K562 (cell line): Measurements from ENCODE around the gene GAPDHS. TPM values are rescaled to one million over a fixed set of nuclear protein-coding genes. Genes with fewer than 3 reads are reported as not detected.

Source experiments
- CC2D1A ChIP-seq: fragments of 450-650 bp; IDR thresholded peaks from 2 replicates; pipeline ENCODE4 v1.6.1; 2017; ENCODE audit warnings: mild to moderate bottlenecking
- RBM34 ChIP-seq: fragments of 200-400 bp; formaldehyde crosslinking; IDR thresholded peaks from 2 replicates; pipeline ENCODE4 v1.6.1; 2018; ENCODE audit warnings: low read length, borderline replicate concordance; ENCODE audit not compliant: insufficient read depth
- XRCC3 ChIP-seq: fragments of 450-650 bp; IDR thresholded peaks from 2 replicates; pipeline ENCODE4 v1.6.1; 2017; ENCODE audit warnings: mild to moderate bottlenecking, moderate library complexity
- YY1 ChIP-seq, 3 experiments: IDR thresholded peaks; 2 replicates each; pipeline ENCODE4 v1.6.1; 2011; ENCODE audit warnings: low read length in 2 of 3, mild to moderate bottlenecking in 2 of 3, moderate library complexity in 2 of 3, borderline replicate concordance in 1 of 3, control low read depth in 1 of 3, low read depth in 1 of 3; ENCODE audit not compliant: insufficient read depth in 3 of 3, insufficient replicate concordance in 2 of 3, control insufficient read depth in 1 of 3, insufficient read length in 1 of 3; ENCODE audit errors: extremely low read depth in 1 of 3
- ZBTB7A ChIP-seq: IDR thresholded peaks from 2 replicates; pipeline ENCODE4 v1.6.1; 2011; ENCODE audit warnings: low read depth, mild to moderate bottlenecking, low read length, moderate library complexity, borderline replicate concordance; ENCODE audit not compliant: control insufficient read depth
- ZNF121 ChIP-seq: sonication (generic); formaldehyde crosslinking; conservative IDR thresholded peaks from 2 replicates; pipeline ENCODE4 v1.8.0; 2022; ENCODE audit warnings: missing genetic modification reagents
- ZNF174 ChIP-seq: fragments of 250-450 bp; sonication (Bioruptor Pico); IDR thresholded peaks from 2 replicates; pipeline ENCODE4 v1.4.0; 2020; ENCODE audit warnings: mild to moderate bottlenecking
- polyA plus RNA-seq, 8 experiments: library from polyadenylated mRNA; depleted of rRNA in 4 of 8; stranded (reverse) in 5 of 8; unstranded in 3 of 8; fragments of >200 nt; fragmentation: Nextera tagmentation in 2 of 8; fragmentation: Illumina TruSeq in 1 of 8; extraction: Ambion mirVana in 2 of 8; extraction: Trizol in 1 of 8; gene quantifications; 2 replicates each; pipeline versions ENCODE4 v1.2.1 to v1.2.3, GENCODE V29; 2011 to 2014; ENCODE audit warnings: inconsistent platforms in 1 of 8, missing spikeins in 1 of 8
- total RNA-seq, 7 experiments: library from RNA; depleted of rRNA in 6 of 7; stranded (reverse); fragments of >200 nt in 6 of 7; fragmentation: Illumina TruSeq in 2 of 7; extraction: Trizol in 2 of 7; gene quantifications; 2 replicates each; pipeline versions ENCODE4 v1.2.1 to v1.2.3, GENCODE V29; 2011 to 2021; ENCODE audit warnings: low replicate concordance in 1 of 7
- TF ChIP-seq, protein P1 (sequence below): sonication (generic); formaldehyde crosslinking; IDR thresholded peaks from 2 replicates; pipeline ENCODE4 v1.8.1; 2022; ENCODE audit warnings: missing genetic modification reagents
- TF ChIP-seq, protein P2 (sequence below): sonication (generic); formaldehyde crosslinking; IDR thresholded peaks from 2 replicates; pipeline ENCODE4 v1.8.0; 2023; ENCODE audit warnings: mild to moderate bottlenecking, missing genetic modification reagents
- TF ChIP-seq, protein P3 (sequence below): sonication (generic); formaldehyde crosslinking; IDR thresholded peaks from 2 replicates; pipeline ENCODE4 v1.4.0; 2020; ENCODE audit warnings: mild to moderate bottlenecking, missing genetic modification reagents
- TF ChIP-seq, protein P4 (sequence below): fragments of 450-650 bp; IDR thresholded peaks from 2 replicates; pipeline ENCODE4 v1.6.1; 2016; ENCODE audit warnings: mild to moderate bottlenecking
- TF ChIP-seq, protein P5 (sequence below): sonication (generic); formaldehyde crosslinking; IDR thresholded peaks from 2 replicates; pipeline ENCODE4 v1.8.0; 2022; ENCODE audit warnings: missing genetic modification reagents, mild to moderate bottlenecking, moderate library complexity, borderline replicate concordance

GAPDHS gene
- total and polyA plus RNA-seq, 9 of the 15 experiments (the other 6 are each of a cell fraction or from before 2014, with no cell fraction given), result 0.08 to 0.12 TPM; not detected in 7

DNA sequence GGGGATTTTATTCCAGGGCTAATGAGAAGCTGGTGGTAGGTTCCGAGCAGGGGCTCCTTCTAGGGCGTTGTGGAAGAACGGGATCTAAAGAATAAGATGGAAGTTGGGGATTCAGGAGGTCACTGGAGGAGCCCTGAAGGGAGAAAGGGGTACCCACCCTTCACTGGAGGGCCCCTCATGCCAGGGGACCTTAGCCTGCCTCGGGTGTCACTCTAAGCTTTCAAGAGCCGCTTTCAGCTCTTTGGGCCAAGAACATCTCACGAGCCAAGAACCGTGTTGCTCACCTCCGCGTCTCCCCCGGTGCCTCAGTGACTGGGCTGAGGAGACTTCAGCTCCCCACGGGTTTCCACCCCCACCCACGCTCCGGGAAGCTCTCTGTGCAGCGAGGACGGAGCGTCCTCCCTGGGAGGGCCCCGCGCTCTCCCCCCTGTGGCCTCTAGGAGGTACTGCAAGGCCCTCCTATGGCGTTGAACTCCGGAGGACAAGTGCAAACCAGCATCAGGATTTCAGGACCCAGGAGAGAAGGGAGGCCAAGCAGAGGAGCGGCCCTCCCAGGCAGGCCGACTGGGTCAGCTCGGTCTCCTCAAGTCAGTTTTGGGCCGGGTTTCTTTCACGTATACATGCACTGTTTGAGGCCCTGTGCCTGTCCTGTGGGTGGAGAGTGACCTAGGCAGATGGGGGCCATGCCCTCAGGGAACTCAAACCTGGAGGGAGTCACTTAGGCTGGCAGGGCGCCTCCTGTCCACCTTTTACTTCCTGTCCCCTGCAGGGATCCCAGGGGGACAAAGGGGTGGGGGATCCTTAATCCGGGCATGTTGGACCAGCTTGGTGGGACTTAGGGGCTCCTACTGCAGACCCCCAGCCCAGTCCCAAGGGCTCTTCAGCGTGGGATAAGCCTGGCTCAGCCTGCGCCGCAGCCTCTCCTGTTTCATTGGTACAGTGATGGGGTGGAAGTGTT is 37.9 kb upstream of the GAPDHS start (continued):
- TF ChIP-seq, protein P1, sequence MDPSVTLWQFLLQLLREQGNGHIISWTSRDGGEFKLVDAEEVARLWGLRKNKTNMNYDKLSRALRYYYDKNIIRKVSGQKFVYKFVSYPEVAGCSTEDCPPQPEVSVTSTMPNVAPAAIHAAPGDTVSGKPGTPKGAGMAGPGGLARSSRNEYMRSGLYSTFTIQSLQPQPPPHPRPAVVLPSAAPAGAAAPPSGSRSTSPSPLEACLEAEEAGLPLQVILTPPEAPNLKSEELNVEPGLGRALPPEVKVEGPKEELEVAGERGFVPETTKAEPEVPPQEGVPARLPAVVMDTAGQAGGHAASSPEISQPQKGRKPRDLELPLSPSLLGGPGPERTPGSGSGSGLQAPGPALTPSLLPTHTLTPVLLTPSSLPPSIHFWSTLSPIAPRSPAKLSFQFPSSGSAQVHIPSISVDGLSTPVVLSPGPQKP, result no peak
- no peak for TF ChIP-seq ZNF121 (CRISPR knock-in tag)
- TF ChIP-seq ZNF174 (CRISPR knock-in tag), result no peak
- peak in 1 of 3 experiments; percentile 35 for TF ChIP-seq YY1 (IDR thresholded peaks at IDR 0.05; ENCODE audit: borderline replicate concordance in 1 of 3, control insufficient read depth in 1 of 3, extremely low read depth in 1 of 3, insufficient read depth in 3 of 3, insufficient read length in 1 of 3, insufficient replicate concordance in 2 of 3, low read depth in 1 of 3, low read length in 2 of 3)
- TF ChIP-seq, protein P2, sequence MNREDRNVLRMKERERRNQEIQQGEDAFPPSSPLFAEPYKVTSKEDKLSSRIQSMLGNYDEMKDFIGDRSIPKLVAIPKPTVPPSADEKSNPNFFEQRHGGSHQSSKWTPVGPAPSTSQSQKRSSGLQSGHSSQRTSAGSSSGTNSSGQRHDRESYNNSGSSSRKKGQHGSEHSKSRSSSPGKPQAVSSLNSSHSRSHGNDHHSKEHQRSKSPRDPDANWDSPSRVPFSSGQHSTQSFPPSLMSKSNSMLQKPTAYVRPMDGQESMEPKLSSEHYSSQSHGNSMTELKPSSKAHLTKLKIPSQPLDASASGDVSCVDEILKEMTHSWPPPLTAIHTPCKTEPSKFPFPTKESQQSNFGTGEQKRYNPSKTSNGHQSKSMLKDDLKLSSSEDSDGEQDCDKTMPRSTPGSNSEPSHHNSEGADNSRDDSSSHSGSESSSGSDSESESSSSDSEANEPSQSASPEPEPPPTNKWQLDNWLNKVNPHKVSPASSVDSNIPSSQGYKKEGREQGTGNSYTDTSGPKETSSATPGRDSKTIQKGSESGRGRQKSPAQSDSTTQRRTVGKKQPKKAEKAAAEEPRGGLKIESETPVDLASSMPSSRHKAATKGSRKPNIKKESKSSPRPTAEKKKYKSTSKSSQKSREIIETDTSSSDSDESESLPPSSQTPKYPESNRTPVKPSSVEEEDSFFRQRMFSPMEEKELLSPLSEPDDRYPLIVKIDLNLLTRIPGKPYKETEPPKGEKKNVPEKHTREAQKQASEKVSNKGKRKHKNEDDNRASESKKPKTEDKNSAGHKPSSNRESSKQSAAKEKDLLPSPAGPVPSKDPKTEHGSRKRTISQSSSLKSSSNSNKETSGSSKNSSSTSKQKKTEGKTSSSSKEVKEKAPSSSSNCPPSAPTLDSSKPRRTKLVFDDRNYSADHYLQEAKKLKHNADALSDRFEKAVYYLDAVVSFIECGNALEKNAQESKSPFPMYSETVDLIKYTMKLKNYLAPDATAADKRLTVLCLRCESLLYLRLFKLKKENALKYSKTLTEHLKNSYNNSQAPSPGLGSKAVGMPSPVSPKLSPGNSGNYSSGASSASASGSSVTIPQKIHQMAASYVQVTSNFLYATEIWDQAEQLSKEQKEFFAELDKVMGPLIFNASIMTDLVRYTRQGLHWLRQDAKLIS (CRISPR knock-in tag), result no peak
- no peak for TF ChIP-seq RBM34
- TF ChIP-seq, protein P3, sequence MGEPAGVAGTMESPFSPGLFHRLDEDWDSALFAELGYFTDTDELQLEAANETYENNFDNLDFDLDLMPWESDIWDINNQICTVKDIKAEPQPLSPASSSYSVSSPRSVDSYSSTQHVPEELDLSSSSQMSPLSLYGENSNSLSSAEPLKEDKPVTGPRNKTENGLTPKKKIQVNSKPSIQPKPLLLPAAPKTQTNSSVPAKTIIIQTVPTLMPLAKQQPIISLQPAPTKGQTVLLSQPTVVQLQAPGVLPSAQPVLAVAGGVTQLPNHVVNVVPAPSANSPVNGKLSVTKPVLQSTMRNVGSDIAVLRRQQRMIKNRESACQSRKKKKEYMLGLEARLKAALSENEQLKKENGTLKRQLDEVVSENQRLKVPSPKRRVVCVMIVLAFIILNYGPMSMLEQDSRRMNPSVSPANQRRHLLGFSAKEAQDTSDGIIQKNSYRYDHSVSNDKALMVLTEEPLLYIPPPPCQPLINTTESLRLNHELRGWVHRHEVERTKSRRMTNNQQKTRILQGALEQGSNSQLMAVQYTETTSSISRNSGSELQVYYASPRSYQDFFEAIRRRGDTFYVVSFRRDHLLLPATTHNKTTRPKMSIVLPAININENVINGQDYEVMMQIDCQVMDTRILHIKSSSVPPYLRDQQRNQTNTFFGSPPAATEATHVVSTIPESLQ (CRISPR knock-in tag), result no peak
- no peak for TF ChIP-seq XRCC3
- 0 out of 2 replicates have a peak, but pooled peaks have one; percentile 53 for TF ChIP-seq CC2D1A
- TF ChIP-seq, protein P4, sequence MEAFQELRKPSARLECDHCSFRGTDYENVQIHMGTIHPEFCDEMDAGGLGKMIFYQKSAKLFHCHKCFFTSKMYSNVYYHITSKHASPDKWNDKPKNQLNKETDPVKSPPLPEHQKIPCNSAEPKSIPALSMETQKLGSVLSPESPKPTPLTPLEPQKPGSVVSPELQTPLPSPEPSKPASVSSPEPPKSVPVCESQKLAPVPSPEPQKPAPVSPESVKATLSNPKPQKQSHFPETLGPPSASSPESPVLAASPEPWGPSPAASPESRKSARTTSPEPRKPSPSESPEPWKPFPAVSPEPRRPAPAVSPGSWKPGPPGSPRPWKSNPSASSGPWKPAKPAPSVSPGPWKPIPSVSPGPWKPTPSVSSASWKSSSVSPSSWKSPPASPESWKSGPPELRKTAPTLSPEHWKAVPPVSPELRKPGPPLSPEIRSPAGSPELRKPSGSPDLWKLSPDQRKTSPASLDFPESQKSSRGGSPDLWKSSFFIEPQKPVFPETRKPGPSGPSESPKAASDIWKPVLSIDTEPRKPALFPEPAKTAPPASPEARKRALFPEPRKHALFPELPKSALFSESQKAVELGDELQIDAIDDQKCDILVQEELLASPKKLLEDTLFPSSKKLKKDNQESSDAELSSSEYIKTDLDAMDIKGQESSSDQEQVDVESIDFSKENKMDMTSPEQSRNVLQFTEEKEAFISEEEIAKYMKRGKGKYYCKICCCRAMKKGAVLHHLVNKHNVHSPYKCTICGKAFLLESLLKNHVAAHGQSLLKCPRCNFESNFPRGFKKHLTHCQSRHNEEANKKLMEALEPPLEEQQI, result no peak
- TF ChIP-seq, protein P5, sequence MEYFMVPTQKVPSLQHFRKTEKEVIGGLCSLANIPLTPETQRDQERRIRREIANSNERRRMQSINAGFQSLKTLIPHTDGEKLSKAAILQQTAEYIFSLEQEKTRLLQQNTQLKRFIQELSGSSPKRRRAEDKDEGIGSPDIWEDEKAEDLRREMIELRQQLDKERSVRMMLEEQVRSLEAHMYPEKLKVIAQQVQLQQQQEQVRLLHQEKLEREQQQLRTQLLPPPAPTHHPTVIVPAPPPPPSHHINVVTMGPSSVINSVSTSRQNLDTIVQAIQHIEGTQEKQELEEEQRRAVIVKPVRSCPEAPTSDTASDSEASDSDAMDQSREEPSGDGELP (CRISPR knock-in tag), result 0 out of 2 replicates have a peak, but pooled peaks have one; percentile 37
- no peak for TF ChIP-seq ZBTB7A
